Thyroid gland (tissue), 4 donors: ENCODE results near the gene GOLGA7B. TPM values are rescaled to one million over a fixed set of nuclear protein-coding genes. Genes with fewer than 3 reads are reported as not detected.

Experiments used
- DNase-seq, 2 donors: peaks; one replicate each; pipeline ENCODE4 v3.0.0-alpha.2; 2019
- H3K27ac ChIP-seq, 3 donors: fragments of 200-600 bp; sonication (generic); 1 replicate in 2 of 3; 2 replicates in 1 of 3; pipeline ENCODE4 v1.5.1; 2016 to 2019; ENCODE audit warnings: mild to moderate bottlenecking in 1 of 3, moderate library complexity in 1 of 3
- H3K27me3 ChIP-seq: fragments of 200-600 bp; sonication (generic); one replicate; pipeline ENCODE4 v1.5.1; 2019
- H3K36me3 ChIP-seq, 2 donors: fragments of 200-600 bp; sonication (generic); one replicate each; pipeline ENCODE4 v1.5.1; 2016 to 2019
- H3K4me1 ChIP-seq, 2 donors: fragments of 200-600 bp; sonication (generic); one replicate each; pipeline ENCODE4 v1.5.1; 2017 to 2019
- H3K4me3 ChIP-seq, 3 donors: fragments of 200-600 bp; sonication (generic); replicated peaks in 1 of 3; 1 replicate in 2 of 3; 2 replicates in 1 of 3; pipeline ENCODE4 v1.5.1; 2016; ENCODE audit warnings: mild to moderate bottlenecking in 1 of 3
- H3K9me3 ChIP-seq: fragments of 200-600 bp; sonication (generic); one replicate; pipeline ENCODE4 v1.5.1; 2017
- POLR2A ChIP-seq, 2 donors: fragments of 450-650 bp; IDR thresholded peaks; one replicate each; pipeline ENCODE4 v1.6.1; 2017; ENCODE audit warnings: antibody characterized with exemption in 2 of 2, mild to moderate bottlenecking in 2 of 2, moderate library complexity in 1 of 2
- WGBS, 2 donors: methylation state at CpG; one replicate each; pipeline ENCODE4 v1.1.5; 2017; 5-methylcytosine and 5-hydroxymethylcytosine counted together
- intact Hi-C: fragments of 100-400 bp; cut with DNase I; formaldehyde crosslinking; loops from one replicate; pipeline ENCODE4 v1.15.1; 2023
- total RNA-seq, 4 donors: library from RNA; depleted of rRNA; stranded (reverse); fragments of >200 nt; gene quantifications; one replicate each; pipeline ENCODE4 v1.2.3, GENCODE V29; 2016
- TF ChIP-seq, protein P1 (sequence below), 6 experiments: fragments of 200-600 bp in 3 of 6; fragments of 450-650 bp in 3 of 6; sonication (generic) in 3 of 6; IDR thresholded peaks; one replicate each; pipeline ENCODE4 v1.5.1; 2016 to 2019; ENCODE audit warnings: antibody characterized with exemption in 6 of 6, mild to moderate bottlenecking in 2 of 6, inconsistent platforms in 1 of 6, moderate library complexity in 1 of 6

GOLGA7B gene
- total RNA-seq, 4 donors from 2014 or later = under 0.01 to 0.81 (median 0.39) TPM

DNA sequence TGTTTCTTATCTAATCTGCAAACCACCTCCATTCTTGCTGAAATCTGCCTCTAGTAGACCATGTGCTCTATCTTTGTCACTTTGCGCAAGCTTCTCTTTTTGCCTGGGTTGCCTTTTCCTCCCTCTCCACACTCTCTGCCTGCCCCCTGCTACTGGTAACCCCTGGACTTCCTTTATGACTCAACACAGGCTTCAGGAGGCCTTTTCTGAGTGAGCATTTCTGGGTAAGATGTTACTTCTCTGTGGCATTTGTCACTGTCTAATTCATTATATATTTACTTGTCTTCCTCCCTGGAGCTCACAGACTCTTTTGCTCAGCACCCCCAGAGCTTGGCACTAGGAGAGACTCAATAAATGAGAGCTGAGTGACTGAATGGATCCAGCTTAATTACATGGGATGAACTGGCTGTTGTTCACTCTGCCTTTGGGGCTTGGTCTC is 8.4 kb downstream of the GOLGA7B start:
- 68 to 80% methylated on average over 1 of the region's 1 CpG for WGBS, 2 donors
- no peak for DNase-seq
- H3K27me3 ChIP-seq = no peaks in the 10 kb centered on the region

DNA sequence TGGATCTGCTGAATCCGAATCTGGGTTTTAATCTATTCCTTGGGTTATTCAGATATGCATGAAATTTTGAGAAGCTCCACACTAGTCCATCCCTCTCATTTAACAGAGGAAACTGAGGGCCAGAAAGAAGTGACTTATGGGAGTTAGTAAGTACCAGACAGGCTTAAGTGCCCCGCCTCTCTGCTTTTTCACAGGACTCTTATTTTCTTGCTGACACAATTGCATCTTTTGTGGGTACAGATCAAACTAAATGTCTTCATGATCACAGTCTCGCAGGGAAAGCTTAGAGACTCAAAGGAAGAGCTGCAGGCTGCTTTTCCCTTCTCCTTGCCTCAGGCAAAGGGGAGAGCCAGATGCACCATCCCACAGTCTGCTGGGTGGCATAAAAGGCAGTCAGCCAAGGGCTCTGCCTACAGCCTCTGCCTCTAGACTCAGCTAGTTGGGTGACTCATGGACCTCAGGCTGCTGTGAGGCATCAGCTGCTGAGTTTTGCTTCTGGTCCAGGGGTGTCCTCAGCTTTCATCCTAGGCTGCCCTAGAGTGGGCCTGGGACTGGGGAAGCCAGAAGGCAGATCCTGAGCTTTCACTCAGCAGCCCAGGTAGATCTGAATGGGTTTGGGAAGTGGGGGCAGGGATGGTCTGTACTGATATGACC is 11.6 kb downstream of the GOLGA7B start:
- H3K36me3 ChIP-seq = no peaks in the 10 kb centered on the region
- no peaks in the 10 kb centered on the region for H3K9me3 ChIP-seq
- H3K4me3 ChIP-seq = no peak overlapping the region
- 86 to 88% methylated on average over 3 of the region's 3 CpGs for WGBS, 2 donors
- TF ChIP-seq POLR2A (IDR thresholded peaks at IDR 0.05) = no peak
- H3K27ac ChIP-seq = no peak overlapping the region
- no peaks in the 10 kb centered on the region for H3K27me3 ChIP-seq
- no peaks in the 10 kb centered on the region for H3K4me1 ChIP-seq
- intact Hi-C loops = no loop called here
- DNase-seq = no peak

More for the DNA sequence above, 8.4 kb downstream of the GOLGA7B start:
- H3K4me1 ChIP-seq = no peaks in the 10 kb centered on the region
- intact Hi-C loops = no loop called here
- H3K4me3 ChIP-seq = no peak overlapping the region
- H3K36me3 ChIP-seq = no peaks in the 10 kb centered on the region
- no peak for TF ChIP-seq POLR2A (IDR thresholded peaks at IDR 0.05)
- TF ChIP-seq, protein P1, sequence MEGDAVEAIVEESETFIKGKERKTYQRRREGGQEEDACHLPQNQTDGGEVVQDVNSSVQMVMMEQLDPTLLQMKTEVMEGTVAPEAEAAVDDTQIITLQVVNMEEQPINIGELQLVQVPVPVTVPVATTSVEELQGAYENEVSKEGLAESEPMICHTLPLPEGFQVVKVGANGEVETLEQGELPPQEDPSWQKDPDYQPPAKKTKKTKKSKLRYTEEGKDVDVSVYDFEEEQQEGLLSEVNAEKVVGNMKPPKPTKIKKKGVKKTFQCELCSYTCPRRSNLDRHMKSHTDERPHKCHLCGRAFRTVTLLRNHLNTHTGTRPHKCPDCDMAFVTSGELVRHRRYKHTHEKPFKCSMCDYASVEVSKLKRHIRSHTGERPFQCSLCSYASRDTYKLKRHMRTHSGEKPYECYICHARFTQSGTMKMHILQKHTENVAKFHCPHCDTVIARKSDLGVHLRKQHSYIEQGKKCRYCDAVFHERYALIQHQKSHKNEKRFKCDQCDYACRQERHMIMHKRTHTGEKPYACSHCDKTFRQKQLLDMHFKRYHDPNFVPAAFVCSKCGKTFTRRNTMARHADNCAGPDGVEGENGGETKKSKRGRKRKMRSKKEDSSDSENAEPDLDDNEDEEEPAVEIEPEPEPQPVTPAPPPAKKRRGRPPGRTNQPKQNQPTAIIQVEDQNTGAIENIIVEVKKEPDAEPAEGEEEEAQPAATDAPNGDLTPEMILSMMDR (IDR thresholded peaks at IDR 0.05) = no peak
- no peak overlapping the region for H3K27ac ChIP-seq
- no peaks in the 10 kb centered on the region for H3K9me3 ChIP-seq

GRCh38 chr10:97861924-97862323 is 12.3 kb downstream of the GOLGA7B start:
- H3K4me1 ChIP-seq = no peaks in the 10 kb centered on the region
- no peaks in the 10 kb centered on the region for H3K27me3 ChIP-seq
- no peak overlapping the region for H3K4me3 ChIP-seq
- no peak overlapping the region for H3K27ac ChIP-seq
- H3K36me3 ChIP-seq = no peaks in the 10 kb centered on the region
- DNase-seq = no peak
- H3K9me3 ChIP-seq = no peaks in the 10 kb centered on the region
- 3 to 12% methylated on average over 1 of the region's 1 CpG for WGBS, 2 donors
- intact Hi-C loops = no loop called here
- TF ChIP-seq POLR2A (IDR thresholded peaks at IDR 0.05) = no peak
- TF ChIP-seq, protein P1 (IDR thresholded peaks at IDR 0.05) = no peak

DNA sequence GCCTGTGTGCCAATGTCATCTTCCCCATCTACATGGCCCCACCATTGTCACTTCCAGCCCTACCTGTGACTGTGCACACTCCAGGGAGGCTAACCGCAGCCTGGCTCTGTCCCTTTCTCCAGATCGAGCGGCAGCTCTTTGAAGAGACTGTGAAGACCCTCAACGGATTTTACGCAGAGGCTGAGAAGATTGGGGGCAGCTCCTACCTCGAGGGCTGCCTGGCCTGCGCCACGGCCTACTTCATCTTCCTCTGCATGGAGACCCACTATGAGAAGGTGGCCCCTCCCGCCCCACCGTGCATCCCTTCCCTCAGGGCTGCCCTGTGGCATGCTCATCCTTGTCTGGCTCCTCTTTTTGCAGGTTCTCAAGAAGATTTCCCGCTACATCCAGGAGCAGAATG is 14.2 kb downstream of the GOLGA7B start:
- intact Hi-C loops = no loop called here
- Histone ChIP-seq H3K4me3 (no peak overlapping the region), H3K27me3 (no peaks in the 10 kb centered on the region), H3K4me1 (peaks cover under 1% of the 10 kb centered on the region in 2 donors), H3K27ac (no peak overlapping the region), H3K9me3 (no peaks in the 10 kb centered on the region), H3K36me3 (no peaks in the 10 kb centered on the region)
- no peak for TF ChIP-seq POLR2A (IDR thresholded peaks at IDR 0.05)
- TF ChIP-seq, protein P1 (IDR thresholded peaks at IDR 0.05) = no peak
- DNase-seq = no peak
- WGBS, 2 donors = 85 to 92% methylated on average over 11 of the region's 11 CpGs

DNA sequence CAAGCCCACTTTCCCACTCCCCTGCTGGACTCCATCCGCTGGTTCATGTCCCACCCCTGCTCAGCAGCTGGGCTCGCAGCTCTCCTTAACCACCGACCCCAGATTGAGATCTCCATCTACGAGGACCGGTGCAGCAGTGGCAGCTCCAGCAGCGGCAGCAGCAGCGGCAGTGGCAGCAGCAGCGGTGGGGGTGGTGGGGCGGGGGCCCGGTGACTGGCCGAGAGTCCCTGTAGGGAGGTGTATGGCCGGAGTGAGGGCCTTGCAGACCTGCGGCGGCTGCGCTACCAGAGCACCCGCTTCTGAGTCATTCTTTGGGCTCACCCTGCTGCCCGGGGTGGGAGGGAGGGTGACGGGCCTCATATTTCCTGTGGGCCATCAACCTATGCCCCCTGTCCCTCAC is 15.8 kb downstream of the GOLGA7B start:
- Histone ChIP-seq H3K4me3 (no peak overlapping the region), H3K4me1 (peaks cover 5 to 6% of the 10 kb centered on the region in 2 donors), H3K27ac (no peak overlapping the region), H3K9me3 (no peaks in the 10 kb centered on the region), H3K36me3 (no peaks in the 10 kb centered on the region), H3K27me3 (no peaks in the 10 kb centered on the region)
- no peak for TF ChIP-seq POLR2A (IDR thresholded peaks at IDR 0.05)
- no peak for DNase-seq
- intact Hi-C loops = no loop called here
- WGBS, 2 donors = 75% methylated on average over 7 of the region's 18 CpGs; no CpG with 5 or more reads in 1 of the 2 donors

DNA sequence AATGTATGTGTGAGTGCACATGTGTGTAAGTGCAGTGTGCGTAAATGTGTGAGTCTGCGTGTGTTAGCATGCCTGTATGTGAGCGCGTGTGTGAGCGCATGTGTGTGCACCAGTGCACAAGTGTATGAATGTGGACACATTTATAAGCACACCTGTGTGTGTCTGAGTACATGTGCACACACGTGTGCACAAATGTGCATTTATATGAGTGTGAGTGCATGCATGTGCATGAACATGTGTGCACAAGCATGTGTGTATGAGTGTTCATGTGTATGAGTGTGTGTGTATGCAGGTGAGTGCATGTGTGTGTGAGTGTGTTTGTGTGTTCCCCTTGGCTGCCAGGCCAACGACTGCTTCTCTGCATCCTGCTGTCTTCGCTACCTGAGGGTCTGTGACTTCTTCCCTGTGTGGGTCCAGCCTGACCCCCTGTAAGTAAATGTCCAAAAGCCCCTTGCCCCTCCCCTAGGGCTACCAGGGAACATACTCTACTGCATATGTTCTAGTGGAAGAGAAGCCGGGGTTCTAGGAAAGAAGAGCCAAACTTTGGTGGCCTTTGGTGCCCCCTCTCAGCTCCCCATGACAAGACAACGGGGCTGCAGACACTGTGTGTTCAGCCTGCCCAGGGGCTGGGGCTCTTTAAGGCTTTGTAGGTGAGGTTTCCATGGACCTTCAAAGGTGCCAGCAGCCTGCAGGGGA is 17.0 kb downstream of the GOLGA7B start:
- intact Hi-C loops = no loop called here
- no peaks in the 10 kb centered on the region for H3K27me3 ChIP-seq
- TF ChIP-seq POLR2A (IDR thresholded peaks at IDR 0.05) = no peak
- TF ChIP-seq, protein P1 (IDR thresholded peaks at IDR 0.05) = no peak
- DNase-seq = no peak
- H3K36me3 ChIP-seq = no peaks in the 10 kb centered on the region
- WGBS, 2 donors = 94 to 97% methylated on average over 10 of the region's 10 CpGs
- no peaks in the 10 kb centered on the region for H3K9me3 ChIP-seq
- peaks cover 5 to 6% of the 10 kb centered on the region in 2 donors for H3K4me1 ChIP-seq
- H3K27ac ChIP-seq = no peak overlapping the region
- no peak overlapping the region for H3K4me3 ChIP-seq
